ENCODE data around the gene EIF3D.

The EIF3D gene

DNA sequence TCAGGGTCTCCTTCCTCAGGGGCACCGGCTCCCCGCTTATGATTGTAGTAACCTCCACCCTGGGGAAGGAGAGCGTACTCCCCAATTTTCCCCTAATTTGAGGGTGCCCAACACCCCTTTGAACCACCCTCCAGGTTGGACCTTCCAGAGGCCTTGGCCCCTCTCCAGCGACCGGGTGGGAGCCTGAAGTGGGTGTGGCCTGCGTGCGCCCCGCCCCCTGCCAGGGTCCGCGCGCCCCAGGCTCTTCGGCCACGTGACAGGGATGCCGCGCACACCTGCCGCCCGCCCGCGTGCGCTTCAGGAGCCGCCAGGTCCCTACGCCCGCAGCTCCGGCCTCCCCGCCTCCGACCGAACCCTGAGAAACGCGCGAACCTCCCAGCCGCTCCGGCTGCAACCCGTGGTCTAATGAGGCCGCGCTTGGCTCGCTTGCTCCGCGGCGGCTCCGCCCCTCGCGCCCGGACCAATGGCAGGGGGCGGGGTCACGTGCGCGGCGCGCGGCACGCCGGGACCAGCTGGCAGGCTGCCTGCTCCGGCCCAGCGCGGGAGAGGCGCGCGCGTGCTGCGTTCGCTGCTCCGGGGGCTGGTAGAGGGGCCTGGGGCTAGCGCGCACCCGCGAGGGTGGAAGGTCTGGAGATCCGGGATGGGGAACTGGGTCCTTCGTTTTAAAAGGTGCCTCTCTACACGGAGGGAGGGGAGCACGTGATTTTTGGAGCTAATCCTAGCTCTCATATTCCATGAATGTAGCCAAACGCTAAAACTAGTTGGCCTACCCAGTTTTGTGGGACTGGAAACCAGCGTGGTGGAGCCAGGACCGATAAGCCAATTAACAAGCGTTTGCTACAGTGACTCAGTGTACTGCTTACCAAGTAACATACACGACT lies 22.1 kb downstream of the EIF3D start, which contains the start of gene FOXRED2 (continued):
- TF ChIP-seq, protein P1, sequence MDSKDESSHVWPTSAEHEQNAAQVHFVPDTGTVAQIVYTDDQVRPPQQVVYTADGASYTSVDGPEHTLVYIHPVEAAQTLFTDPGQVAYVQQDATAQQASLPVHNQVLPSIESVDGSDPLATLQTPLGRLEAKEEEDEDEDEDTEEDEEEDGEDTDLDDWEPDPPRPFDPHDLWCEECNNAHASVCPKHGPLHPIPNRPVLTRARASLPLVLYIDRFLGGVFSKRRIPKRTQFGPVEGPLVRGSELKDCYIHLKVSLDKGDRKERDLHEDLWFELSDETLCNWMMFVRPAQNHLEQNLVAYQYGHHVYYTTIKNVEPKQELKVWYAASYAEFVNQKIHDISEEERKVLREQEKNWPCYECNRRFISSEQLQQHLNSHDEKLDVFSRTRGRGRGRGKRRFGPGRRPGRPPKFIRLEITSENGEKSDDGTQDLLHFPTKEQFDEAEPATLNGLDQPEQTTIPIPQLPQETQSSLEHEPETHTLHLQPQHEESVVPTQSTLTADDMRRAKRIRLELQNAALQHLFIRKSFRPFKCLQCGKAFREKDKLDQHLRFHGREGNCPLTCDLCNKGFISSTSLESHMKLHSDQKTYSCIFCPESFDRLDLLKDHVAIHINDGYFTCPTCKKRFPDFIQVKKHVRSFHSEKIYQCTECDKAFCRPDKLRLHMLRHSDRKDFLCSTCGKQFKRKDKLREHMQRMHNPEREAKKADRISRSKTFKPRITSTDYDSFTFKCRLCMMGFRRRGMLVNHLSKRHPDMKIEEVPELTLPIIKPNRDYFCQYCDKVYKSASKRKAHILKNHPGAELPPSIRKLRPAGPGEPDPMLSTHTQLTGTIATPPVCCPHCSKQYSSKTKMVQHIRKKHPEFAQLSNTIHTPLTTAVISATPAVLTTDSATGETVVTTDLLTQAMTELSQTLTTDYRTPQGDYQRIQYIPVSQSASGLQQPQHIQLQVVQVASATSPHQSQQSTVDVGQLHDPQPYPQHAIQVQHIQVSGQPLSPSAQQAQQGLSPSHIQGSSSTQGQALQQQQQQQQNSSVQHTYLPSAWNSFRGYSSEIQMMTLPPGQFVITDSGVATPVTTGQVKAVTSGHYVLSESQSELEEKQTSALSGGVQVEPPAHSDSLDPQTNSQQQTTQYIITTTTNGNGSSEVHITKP (tag by site-specific recombination; IDR thresholded peaks at IDR 0.05), result peak; percentile 99
- peak; percentile 54; the same call in 1 of the 2 replicates for TF ChIP-seq ZBTB48 (tag by site-specific recombination; IDR thresholded peaks at IDR 0.05)
- no peak for TF ChIP-seq ZNF148 (tag by site-specific recombination; IDR thresholded peaks at IDR 0.05; ENCODE audit: borderline replicate concordance)
- peak; percentile 10; the same call in 1 of the 2 replicates for TF ChIP-seq TRIM28 (IDR thresholded peaks at IDR 0.05; ENCODE audit: borderline replicate concordance, low read length)
- TF ChIP-seq ZNF664 (tag by site-specific recombination; IDR thresholded peaks at IDR 0.05), result no peak
- TF ChIP-seq ZNF580 (tag by site-specific recombination; IDR thresholded peaks at IDR 0.05), result peak; percentile 50; the same call in 1 of the 2 replicates
- TF ChIP-seq ZFP69B (tag by site-specific recombination; IDR thresholded peaks at IDR 0.05), result peak; percentile 17; the same call in 1 of the 2 replicates
- TF ChIP-seq ZNF747 (tag by site-specific recombination; IDR thresholded peaks at IDR 0.05), result no peak
- peak; percentile 78; the same call in 1 of the 2 replicates for TF ChIP-seq ZNF610 (tag by site-specific recombination; IDR thresholded peaks at IDR 0.05; ENCODE audit: borderline replicate concordance)
- TF ChIP-seq ZNF211 (tag by site-specific recombination; IDR thresholded peaks at IDR 0.05; ENCODE audit: low read depth), result no peak
- TF ChIP-seq ZNF394 (tag by site-specific recombination; IDR thresholded peaks at IDR 0.05; ENCODE audit: borderline replicate concordance), result 0 out of 2 replicates have a peak, but pooled peaks have one; percentile 27
- TF ChIP-seq, protein P2, sequence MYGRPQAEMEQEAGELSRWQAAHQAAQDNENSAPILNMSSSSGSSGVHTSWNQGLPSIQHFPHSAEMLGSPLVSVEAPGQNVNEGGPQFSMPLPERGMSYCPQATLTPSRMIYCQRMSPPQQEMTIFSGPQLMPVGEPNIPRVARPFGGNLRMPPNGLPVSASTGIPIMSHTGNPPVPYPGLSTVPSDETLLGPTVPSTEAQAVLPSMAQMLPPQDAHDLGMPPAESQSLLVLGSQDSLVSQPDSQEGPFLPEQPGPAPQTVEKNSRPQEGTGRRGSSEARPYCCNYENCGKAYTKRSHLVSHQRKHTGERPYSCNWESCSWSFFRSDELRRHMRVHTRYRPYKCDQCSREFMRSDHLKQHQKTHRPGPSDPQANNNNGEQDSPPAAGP (tag by site-specific recombination; IDR thresholded peaks at IDR 0.05), result 0 out of 2 replicates have a peak, but pooled peaks have one; percentile 54
- no peak for TF ChIP-seq ZNF514 (tag by site-specific recombination; IDR thresholded peaks at IDR 0.05)
- TF ChIP-seq MZF1 (tag by site-specific recombination; IDR thresholded peaks at IDR 0.05; ENCODE audit: borderline replicate concordance), result no peak
- TF ChIP-seq, protein P3, sequence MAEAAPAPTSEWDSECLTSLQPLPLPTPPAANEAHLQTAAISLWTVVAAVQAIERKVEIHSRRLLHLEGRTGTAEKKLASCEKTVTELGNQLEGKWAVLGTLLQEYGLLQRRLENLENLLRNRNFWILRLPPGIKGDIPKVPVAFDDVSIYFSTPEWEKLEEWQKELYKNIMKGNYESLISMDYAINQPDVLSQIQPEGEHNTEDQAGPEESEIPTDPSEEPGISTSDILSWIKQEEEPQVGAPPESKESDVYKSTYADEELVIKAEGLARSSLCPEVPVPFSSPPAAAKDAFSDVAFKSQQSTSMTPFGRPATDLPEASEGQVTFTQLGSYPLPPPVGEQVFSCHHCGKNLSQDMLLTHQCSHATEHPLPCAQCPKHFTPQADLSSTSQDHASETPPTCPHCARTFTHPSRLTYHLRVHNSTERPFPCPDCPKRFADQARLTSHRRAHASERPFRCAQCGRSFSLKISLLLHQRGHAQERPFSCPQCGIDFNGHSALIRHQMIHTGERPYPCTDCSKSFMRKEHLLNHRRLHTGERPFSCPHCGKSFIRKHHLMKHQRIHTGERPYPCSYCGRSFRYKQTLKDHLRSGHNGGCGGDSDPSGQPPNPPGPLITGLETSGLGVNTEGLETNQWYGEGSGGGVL (tag by site-specific recombination; IDR thresholded peaks at IDR 0.05), result peak; percentile 38; the same call in 1 of the 2 replicates
- no peak for TF ChIP-seq ZNF830 (tag by site-specific recombination; IDR thresholded peaks at IDR 0.05; ENCODE audit: low read depth)
- no peak for TF ChIP-seq ZNF777 (tag by site-specific recombination; IDR thresholded peaks at IDR 0.05; ENCODE audit: borderline replicate concordance)
- peak; percentile 77 for TF ChIP-seq KLF1 (tag by site-specific recombination; IDR thresholded peaks at IDR 0.05)
- no peak; the same call in 1 of the 2 replicates for TF ChIP-seq ZEB2 (tag by site-specific recombination; IDR thresholded peaks at IDR 0.05)
- no peak for TF ChIP-seq ZNF221 (tag by site-specific recombination; IDR thresholded peaks at IDR 0.05; ENCODE audit: borderline replicate concordance)
- peak; percentile 91 for TF ChIP-seq PBX3 (CRISPR knock-in tag; IDR thresholded peaks at IDR 0.05)
- peak; percentile 58; the same call in 1 of the 2 replicates for TF ChIP-seq ZNF660 (tag by site-specific recombination; IDR thresholded peaks at IDR 0.05)
- TF ChIP-seq ZNF76 (tag by site-specific recombination; IDR thresholded peaks at IDR 0.05; ENCODE audit: borderline replicate concordance, low read depth), result peak; percentile 56; the same call in 1 of the 2 replicates
- no peak for TF ChIP-seq ZNF513 (tag by site-specific recombination; IDR thresholded peaks at IDR 0.05)
